Upper lobe of right lung (tissue), 1 donor: Measurements from ENCODE around the gene LY9. TPM values are rescaled to one million over a fixed set of nuclear protein-coding genes. Genes with fewer than 3 reads are reported as not detected.

Source experiments
- ATAC-seq: fragments of 200-7000 bp; cut with Tn5 transposase; one replicate; pipeline ENCODE4 v1.9.1; 2020; ENCODE audit warnings: mild to moderate bottlenecking, moderate library complexity
- DNase-seq: peaks from one replicate; pipeline ENCODE4 v3.0.0-alpha.2; 2020
- H3K27ac ChIP-seq: fragments of 200-600 bp; one replicate; pipeline ENCODE4 v1.8.0; 2022
- H3K27me3 ChIP-seq: fragments of 200-600 bp; one replicate; pipeline ENCODE4 v1.8.0; 2022; ENCODE audit warnings: mild to moderate bottlenecking
- H3K36me3 ChIP-seq: fragments of 200-600 bp; one replicate; pipeline ENCODE4 v1.8.0; 2022
- H3K4me1 ChIP-seq: fragments of 200-600 bp; one replicate; pipeline ENCODE4 v1.8.0; 2022
- H3K4me3 ChIP-seq: fragments of 200-600 bp; one replicate; pipeline ENCODE4 v1.8.0; 2022; ENCODE audit warnings: mild to moderate bottlenecking
- H3K9me3 ChIP-seq: fragments of 200-600 bp; one replicate; pipeline ENCODE4 v1.8.0; 2022
- intact Hi-C: fragments of 100-400 bp; cut with DNase I; formaldehyde crosslinking; loops from one replicate; pipeline ENCODE4 v1.11.0; 2022
- total RNA-seq: library from RNA; stranded (reverse); fragmentation: NEBNext Ultra II Directional; extraction: Animal tissue kit (Norgen Biotek cat#: 25700); gene quantifications from one replicate; pipeline ENCODE4 v1.2.1, GENCODE V29; 2021
- TF ChIP-seq, protein P1 (sequence below): fragments of 200-600 bp; IDR thresholded peaks from one replicate; pipeline ENCODE4 v1.8.0; 2022; ENCODE audit warnings: antibody characterized with exemption
- donor health status: DM: no; HTN: yes; CAD: no; lungs with severe emphysema.

The LY9 gene
- total RNA-seq, 1 donor from 2014 or later = 3.3 TPM

GRCh38 chr1:160821627-160822026, 25.7 kb downstream of the LY9 start:
- no peak overlapping the region for H3K4me3 ChIP-seq
- TF ChIP-seq, protein P1, sequence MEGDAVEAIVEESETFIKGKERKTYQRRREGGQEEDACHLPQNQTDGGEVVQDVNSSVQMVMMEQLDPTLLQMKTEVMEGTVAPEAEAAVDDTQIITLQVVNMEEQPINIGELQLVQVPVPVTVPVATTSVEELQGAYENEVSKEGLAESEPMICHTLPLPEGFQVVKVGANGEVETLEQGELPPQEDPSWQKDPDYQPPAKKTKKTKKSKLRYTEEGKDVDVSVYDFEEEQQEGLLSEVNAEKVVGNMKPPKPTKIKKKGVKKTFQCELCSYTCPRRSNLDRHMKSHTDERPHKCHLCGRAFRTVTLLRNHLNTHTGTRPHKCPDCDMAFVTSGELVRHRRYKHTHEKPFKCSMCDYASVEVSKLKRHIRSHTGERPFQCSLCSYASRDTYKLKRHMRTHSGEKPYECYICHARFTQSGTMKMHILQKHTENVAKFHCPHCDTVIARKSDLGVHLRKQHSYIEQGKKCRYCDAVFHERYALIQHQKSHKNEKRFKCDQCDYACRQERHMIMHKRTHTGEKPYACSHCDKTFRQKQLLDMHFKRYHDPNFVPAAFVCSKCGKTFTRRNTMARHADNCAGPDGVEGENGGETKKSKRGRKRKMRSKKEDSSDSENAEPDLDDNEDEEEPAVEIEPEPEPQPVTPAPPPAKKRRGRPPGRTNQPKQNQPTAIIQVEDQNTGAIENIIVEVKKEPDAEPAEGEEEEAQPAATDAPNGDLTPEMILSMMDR = no peak
- H3K4me1 ChIP-seq = no peaks in the 10 kb centered on the region
- H3K27me3 ChIP-seq = no peaks in the 10 kb centered on the region
- no peak overlapping the region for H3K27ac ChIP-seq
- intact Hi-C loops = no loop called here
- ATAC-seq (peak; percentile 20), DNase-seq (no peak)
- H3K9me3 ChIP-seq = no peaks in the 10 kb centered on the region
- H3K36me3 ChIP-seq = no peaks in the 10 kb centered on the region

DNA sequence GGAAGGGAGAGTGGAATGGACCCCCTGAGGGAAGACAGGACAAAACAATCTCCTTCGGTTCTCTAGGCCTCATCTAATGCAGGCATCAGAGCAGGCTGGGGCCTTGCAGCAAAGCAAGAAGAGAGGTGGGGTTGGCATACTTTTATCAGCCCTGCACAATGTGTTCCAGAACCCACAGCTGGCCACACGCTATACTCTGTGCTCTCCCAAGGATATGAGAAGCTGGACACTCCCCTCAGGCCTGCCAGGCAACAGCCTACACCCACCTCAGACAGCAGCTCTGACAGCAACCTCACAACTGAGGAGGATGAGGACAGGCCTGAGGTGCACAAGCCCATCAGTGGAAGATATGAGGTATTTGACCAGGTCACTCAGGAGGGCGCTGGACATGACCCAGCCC, 27.3 kb downstream of the LY9 start:
- no peaks in the 10 kb centered on the region for H3K27me3 ChIP-seq
- no peaks in the 10 kb centered on the region for H3K4me1 ChIP-seq
- ATAC-seq (no peak), DNase-seq (no peak)
- no peaks in the 10 kb centered on the region for H3K36me3 ChIP-seq
- no peak overlapping the region for H3K27ac ChIP-seq
- TF ChIP-seq, protein P1 = no peak
- no peak overlapping the region for H3K4me3 ChIP-seq
- no peaks in the 10 kb centered on the region for H3K9me3 ChIP-seq
- intact Hi-C loops = no loop called here

DNA sequence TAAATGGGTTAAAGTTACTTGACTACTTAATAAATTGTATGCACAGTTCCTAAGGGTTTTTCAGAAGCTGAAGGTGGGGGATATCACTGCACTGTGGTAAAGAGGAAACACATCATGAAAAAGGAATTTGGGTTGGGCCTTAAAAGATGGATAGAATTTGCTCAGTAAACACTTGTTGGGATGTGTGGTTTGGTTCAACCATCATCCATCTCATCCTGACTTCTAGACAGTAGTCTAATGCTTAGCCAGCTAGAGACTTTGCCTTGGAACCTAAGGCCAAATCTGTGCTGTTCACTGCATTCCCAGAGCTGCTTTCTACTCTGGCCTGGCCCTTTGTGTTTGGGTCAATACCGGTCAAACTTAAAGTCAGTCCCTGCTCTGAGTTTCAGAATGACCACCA, 30.6 kb downstream of the LY9 start:
- ATAC-seq = peak; percentile 68
- Histone ChIP-seq H3K27me3 (no peaks in the 10 kb centered on the region), H3K4me3 (no peak overlapping the region), H3K4me1 (no peaks in the 10 kb centered on the region), H3K36me3 (no peaks in the 10 kb centered on the region), H3K27ac (no peak overlapping the region), H3K9me3 (no peaks in the 10 kb centered on the region)
- intact Hi-C loops = no loop called here
- no peak for DNase-seq
- TF ChIP-seq, protein P1 = no peak

DNA sequence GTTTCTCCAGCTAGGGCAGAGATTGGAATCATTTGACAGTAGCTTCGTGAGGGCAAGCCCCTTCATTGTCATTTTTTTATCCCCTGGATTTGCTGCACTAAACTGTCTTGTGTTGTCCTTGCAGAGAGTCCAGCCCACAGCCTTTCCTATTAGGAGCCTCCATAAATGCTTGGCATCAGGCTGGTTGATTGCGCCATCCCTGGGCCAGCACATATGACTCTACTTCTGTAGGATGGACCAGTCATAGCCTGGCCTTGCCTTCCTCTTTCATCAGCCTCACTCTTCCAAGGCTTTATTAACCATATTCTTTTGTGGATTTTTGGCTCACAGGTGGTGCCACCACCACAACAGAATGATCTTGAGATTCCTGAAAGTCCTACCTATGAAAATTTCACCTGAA, 31.4 kb downstream of the LY9 start:
- H3K36me3 ChIP-seq = no peaks in the 10 kb centered on the region
- H3K9me3 ChIP-seq = no peaks in the 10 kb centered on the region
- TF ChIP-seq, protein P1 = no peak
- intact Hi-C loops = no loop called here
- H3K4me1 ChIP-seq = no peaks in the 10 kb centered on the region
- no peak overlapping the region for H3K27ac ChIP-seq
- ATAC-seq (peak; percentile 62), DNase-seq (peak; percentile 76)
- no peak overlapping the region for H3K4me3 ChIP-seq
- H3K27me3 ChIP-seq = no peaks in the 10 kb centered on the region

DNA sequence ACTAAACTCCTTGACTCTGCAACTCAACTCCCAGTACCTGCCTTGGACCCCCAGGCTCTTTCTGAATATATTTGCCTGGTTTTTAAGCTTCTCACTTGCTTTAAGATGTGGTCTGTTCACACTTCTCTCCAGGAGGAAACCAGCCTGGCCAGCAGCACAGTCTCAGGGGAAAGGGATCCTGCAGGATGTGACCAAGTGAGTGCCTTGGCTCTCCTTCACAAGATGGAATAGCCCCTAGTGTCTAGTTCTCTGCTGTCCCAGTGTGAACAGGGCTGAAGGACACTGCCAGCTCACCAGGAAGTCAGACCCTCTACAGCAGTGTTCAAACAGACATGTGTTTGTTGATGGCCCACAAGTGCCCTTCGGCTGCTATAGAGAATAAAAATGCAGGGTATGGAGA, 33.8 kb downstream of the LY9 start:
- Histone ChIP-seq H3K27me3 (no peaks in the 10 kb centered on the region), H3K4me1 (no peaks in the 10 kb centered on the region), H3K9me3 (no peaks in the 10 kb centered on the region), H3K36me3 (no peaks in the 10 kb centered on the region), H3K27ac (no peak overlapping the region), H3K4me3 (no peak overlapping the region)
- DNase-seq (no peak), ATAC-seq (no peak)
- intact Hi-C loops = loop anchor here (10.0 kb wide), 1 partner anchor 125 kb away; the partner anchor contains the start of gene ITLN2
- TF ChIP-seq, protein P1 = no peak
